Activated CD4-positive, alpha-beta T cell treated with anti-CD3 and anti-CD28 coated beads for 24 hours (primary cell): ENCODE data around the gene SPRTN.

ENCODE experiments used
- DNase-seq, 2 donors: peaks; one replicate each; pipeline ENCODE4 v3.0.0-alpha.2; 2020; ENCODE audit warnings: low read depth in 2 of 2

Gene SPRTN

GRCh38 chr1:231338270-231339128, at the start of gene SPRTN:
TSS of gene SPRTN (plus strand) at chr1:231338293. CDS start at chr1:231338384, 91 bp downstream.
- DNase-seq: no peak

GRCh38 chr1:231295938-231296337, 42.2 kb upstream of the SPRTN start:
- no peak for DNase-seq

GRCh38 chr1:231301990-231302389, 36.1 kb upstream of the SPRTN start:
- DNase-seq: no peak

GRCh38 chr1:231310391-231310934, 27.6 kb upstream of the SPRTN start:
- no peak for DNase-seq

- no peak for DNase-seq
Measured at GRCh38 chr1:231311720-231312431, 26.2 kb upstream of the SPRTN start.

- DNase-seq: no peak
Measured at GRCh38 chr1:231312432-231312788, 25.7 kb upstream of the SPRTN start.

- DNase-seq: no peak
Measured at GRCh38 chr1:231313661-231314060, 24.4 kb upstream of the SPRTN start.

GRCh38 chr1:231315887-231316286, 22.2 kb upstream of the SPRTN start:
- DNase-seq: peak in 1 of 2 donors; percentile 26

- DNase-seq: no peak
Measured at GRCh38 chr1:231317306-231318014, 20.6 kb upstream of the SPRTN start.

- no peak for DNase-seq
Measured at GRCh38 chr1:231318015-231318355, 20.1 kb upstream of the SPRTN start.

GRCh38 chr1:231318568-231318967, 19.5 kb upstream of the SPRTN start:
- no peak for DNase-seq

- no peak for DNase-seq
Measured at GRCh38 chr1:231319080-231319479, 19.0 kb upstream of the SPRTN start.

GRCh38 chr1:231322880-231323530, 15.1 kb upstream of the SPRTN start:
- no peak for DNase-seq

GRCh38 chr1:231324660-231325059, 13.4 kb upstream of the SPRTN start:
- no peak for DNase-seq

GRCh38 chr1:231326248-231326647, 11.8 kb upstream of the SPRTN start:
- no peak for DNase-seq

GRCh38 chr1:231327617-231328016, 10.5 kb upstream of the SPRTN start:
- no peak for DNase-seq

- DNase-seq: no peak
Measured at GRCh38 chr1:231329483-231329882, 8.6 kb upstream of the SPRTN start.

- DNase-seq: no peak
Measured at GRCh38 chr1:231332761-231333160, 5.3 kb upstream of the SPRTN start.

GRCh38 chr1:231334079-231334666, 3.9 kb upstream of the SPRTN start:
- DNase-seq: no peak

- no peak for DNase-seq
Measured at GRCh38 chr1:231334952-231335351, 3.1 kb upstream of the SPRTN start.
